MCF 10A (cell line): ENCODE measurements around the gene LRRK1. TPM values are rescaled to one million over a fixed set of nuclear protein-coding genes. Genes with fewer than 3 reads are reported as not detected.

ENCODE experiments used
- BruUV-seq: library from RNA; stranded (reverse); fragments of 400-500 nt; replicated peaks from 2 replicates; lab custom pipeline; 2021; lab: Mats Ljungman, UMichigan
- CTCF ChIA-PET: fragments of 300-600 bp; sonication (Branson Sonifier 250); formaldehyde crosslinking; extraction: SDS; loops from one replicate; lab custom pipeline; 2021; ENCODE audit warnings: antibody characterized with exemption, inconsistent platforms; lab: Yijun Ruan, JAX
- POLR2A ChIA-PET: fragments of 300-600, 350-650 bp; sonication (Branson Sonifier 250); formaldehyde crosslinking; extraction: SDS; loops from one replicate; lab custom pipeline; 2020; ENCODE audit warnings: antibody characterized with exemption, inconsistent platforms; lab: Yijun Ruan, JAX
- DNase-seq: peaks from one replicate; pipeline ENCODE4 v3.0.0-alpha.2; 2018; ENCODE audit not compliant: unreplicated experiment
- H3K27ac Mint-ChIP-seq: one replicate; pipeline ENCODE4 v1.8.0; 2022; ENCODE audit warnings: mild to moderate bottlenecking, low read depth, mixed read lengths; ENCODE audit not compliant: unreplicated experiment
- H3K27me3 Mint-ChIP-seq: one replicate; pipeline ENCODE4 v1.8.0; 2022; ENCODE audit warnings: mixed read lengths; ENCODE audit not compliant: insufficient read depth, unreplicated experiment
- H3K36me3 Mint-ChIP-seq: one replicate; pipeline ENCODE4 v1.8.0; 2022; ENCODE audit warnings: mild to moderate bottlenecking, moderate library complexity, mixed read lengths; ENCODE audit not compliant: insufficient read depth, unreplicated experiment
- H3K4me1 Mint-ChIP-seq: one replicate; pipeline ENCODE4 v1.8.0; 2022; ENCODE audit warnings: mixed read lengths; ENCODE audit not compliant: insufficient read depth, unreplicated experiment
- H3K4me3 Mint-ChIP-seq: one replicate; pipeline ENCODE4 v1.8.0; 2022; ENCODE audit warnings: mild to moderate bottlenecking, moderate library complexity, mixed read lengths; ENCODE audit not compliant: unreplicated experiment
- H3K9me3 Mint-ChIP-seq: one replicate; pipeline ENCODE4 v1.8.0; 2022; ENCODE audit warnings: mixed read lengths; ENCODE audit not compliant: unreplicated experiment
- CTCF ChIP-seq: fragments of 200-600 bp; IDR thresholded peaks from one replicate; pipeline ENCODE4 v1.8.0; 2022; ENCODE audit warnings: antibody characterized with exemption, mild to moderate bottlenecking; ENCODE audit not compliant: unreplicated experiment
- intact Hi-C: fragments of 100-400 bp; cut with micrococcal nuclease; formaldehyde crosslinking; loops from 2 replicates; pipeline ENCODE4 v1.14.1; 2022
- total RNA-seq: library from RNA; stranded (reverse); gene quantifications from 2 replicates; pipeline ENCODE4 v1.2.3, GENCODE V29; 2022

The LRRK1 gene
- total RNA-seq, 1 experiment from 2014 or later, result 15.4 TPM

GRCh38 chr15:101118116-101118515 is 199.0 kb downstream of the LRRK1 start:
- Mint-ChIP-seq H3K27me3 (no peaks in the 10 kb centered on the region), H3K36me3 (no peaks in the 10 kb centered on the region), H3K27ac (no peak overlapping the region), H3K4me1 (peaks cover under 1% of the 10 kb centered on the region), H3K4me3 (no peak overlapping the region), H3K9me3 (no peaks in the 10 kb centered on the region)
- TF ChIP-seq CTCF, result no peak
- POLR2A ChIA-PET, result no interaction called here
- no TSS peak for BruUV-seq
- intact Hi-C loops, result no loop called here
- CTCF ChIA-PET, result no interaction called here
- DNase-seq, result no peak

GRCh38 chr15:101118615-101119014 is 199.5 kb downstream of the LRRK1 start:
- Mint-ChIP-seq H3K27me3 (no peaks in the 10 kb centered on the region), H3K4me1 (peaks cover 6% of the 10 kb centered on the region), H3K4me3 (no peak overlapping the region), H3K27ac (no peak overlapping the region), H3K36me3 (no peaks in the 10 kb centered on the region), H3K9me3 (peaks cover 2% of the 10 kb centered on the region)
- no peak for DNase-seq
- ChIA-PET CTCF (no interaction called here), POLR2A (no interaction called here)
- no peak for TF ChIP-seq CTCF
- intact Hi-C loops, result no loop called here
- BruUV-seq, result no TSS peak

GRCh38 chr15:101119181-101119580 is 200.0 kb downstream of the LRRK1 start:
- ChIA-PET CTCF (no interaction called here), POLR2A (no interaction called here)
- no peaks in the 10 kb centered on the region for H3K27me3 Mint-ChIP-seq
- TF ChIP-seq CTCF, result no peak
- intact Hi-C loops, result no loop called here
- peaks cover 6% of the 10 kb centered on the region for H3K4me1 Mint-ChIP-seq
- BruUV-seq, result no TSS peak
- peaks cover 7% of the 10 kb centered on the region for H3K9me3 Mint-ChIP-seq
- no peak overlapping the region for H3K27ac Mint-ChIP-seq
- H3K36me3 Mint-ChIP-seq, result no peaks in the 10 kb centered on the region
- no peak for DNase-seq
- no peak overlapping the region for H3K4me3 Mint-ChIP-seq

Other genes starting within 250 kb of the LRRK1 start
- 3.4 and 4.3 TPM in 2 replicates for gene ALDH1A3, start 39.5 kb upstream of the LRRK1 start, total RNA-seq